ENCODE measurements around the gene B3GNT3.
"Not testable (repeated sequence)": the region's sequence is repeated elsewhere in the genome, so short reads cannot be mapped to it uniquely, and the experiment has no call there.

Gene B3GNT3

GRCh38 chr19:17767559-17767958 is 27.4 kb upstream of the B3GNT3 start:
- no peak for DNase-seq

- no peak for DNase-seq
Measured at GRCh38 chr19:17770613-17771012, 24.3 kb upstream of the B3GNT3 start.

GRCh38 chr19:17772172-17772571 is 22.8 kb upstream of the B3GNT3 start:
- no peak for DNase-seq

GRCh38 chr19:17775245-17775927 is 19.6 kb upstream of the B3GNT3 start:
- DNase-seq: no peak

- DNase-seq: no peak
Measured at GRCh38 chr19:17775991-17776803, 18.7 kb upstream of the B3GNT3 start.

- DNase-seq: not testable (repeated sequence)
Measured at GRCh38 chr19:17777840-17778239, 17.1 kb upstream of the B3GNT3 start.

GRCh38 chr19:17778251-17778967 is 16.5 kb upstream of the B3GNT3 start:
- no peak for DNase-seq

GRCh38 chr19:17778968-17779929 is 15.7 kb upstream of the B3GNT3 start:
- no peak for DNase-seq

- DNase-seq: no peak
Measured at GRCh38 chr19:17780781-17781180, 14.2 kb upstream of the B3GNT3 start.

- not testable (repeated sequence) for DNase-seq
Measured at GRCh38 chr19:17783721-17784120, 11.2 kb upstream of the B3GNT3 start.

- DNase-seq: peak; percentile 62
Measured at GRCh38 chr19:17784201-17785008, 10.5 kb upstream of the B3GNT3 start.

GRCh38 chr19:17787274-17787913 is 7.5 kb upstream of the B3GNT3 start:
- DNase-seq: no peak

- no peak for DNase-seq
Measured at GRCh38 chr19:17788632-17789031, 6.3 kb upstream of the B3GNT3 start.

- DNase-seq: no peak
Measured at GRCh38 chr19:17790059-17790780, 4.7 kb upstream of the B3GNT3 start.

GRCh38 chr19:17794412-17794730 is 567 bp upstream of the B3GNT3 start:
- DNase-seq: no peak

- DNase-seq: no peak
Measured at GRCh38 chr19:17795495-17795856, 538 bp downstream of the B3GNT3 start.

- no peak for DNase-seq
Measured at GRCh38 chr19:17796013-17796837, 1.3 kb downstream of the B3GNT3 start.

GRCh38 chr19:17796838-17797423 is 2.0 kb downstream of the B3GNT3 start:
- DNase-seq: no peak

All from effector CD4-positive, alpha-beta T cell (primary cell).